GM21390 (cell line): ENCODE data around the gene CALN1.

Source experiments
- ATAC-seq: cut with Tn5 transposase; IDR thresholded peaks from one replicate; pipeline ENCODE4 v1.9.1; 2021; ENCODE audit not compliant: unreplicated experiment

Gene CALN1

DNA sequence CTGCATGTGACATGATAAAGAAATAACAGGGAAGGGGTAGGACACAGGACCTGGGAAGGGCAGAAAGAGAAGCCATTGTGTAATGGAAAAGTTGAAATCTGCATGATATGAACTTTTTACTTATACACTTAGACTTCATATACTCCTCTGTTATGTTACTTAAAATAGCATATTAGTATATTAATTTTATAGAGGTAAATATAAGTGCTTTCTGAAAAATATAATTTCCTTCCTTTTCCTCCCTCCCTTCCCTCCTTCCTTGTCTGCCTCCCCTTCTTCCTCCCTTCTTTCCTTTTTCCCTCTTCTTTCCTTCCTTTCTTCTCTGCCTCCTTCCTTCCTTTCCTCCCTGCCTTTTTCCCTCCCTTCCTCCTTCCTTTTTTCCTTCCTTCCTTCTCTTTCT lies 363.7 kb downstream of the CALN1 start:
- ATAC-seq: no peak

DNA sequence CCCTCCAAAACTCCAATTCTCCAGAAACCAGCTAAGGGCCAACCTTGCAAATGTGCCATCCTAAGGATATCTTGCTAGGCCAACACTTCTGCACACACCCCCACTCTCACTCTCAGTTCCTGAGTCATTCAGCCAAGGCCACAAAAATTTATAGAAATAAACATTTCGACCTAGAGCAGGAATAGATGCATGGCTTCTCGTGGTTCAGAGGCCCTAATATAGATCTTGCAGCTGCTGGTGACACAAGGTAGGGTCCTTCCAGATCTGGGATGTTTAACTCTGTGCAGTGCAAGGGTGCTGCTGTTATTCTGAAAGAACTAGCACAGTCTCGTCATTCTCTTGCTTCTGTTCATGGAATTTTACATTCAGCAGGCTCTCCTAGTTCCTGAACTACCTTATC lies 369.3 kb downstream of the CALN1 start:
- ATAC-seq: no peak

DNA sequence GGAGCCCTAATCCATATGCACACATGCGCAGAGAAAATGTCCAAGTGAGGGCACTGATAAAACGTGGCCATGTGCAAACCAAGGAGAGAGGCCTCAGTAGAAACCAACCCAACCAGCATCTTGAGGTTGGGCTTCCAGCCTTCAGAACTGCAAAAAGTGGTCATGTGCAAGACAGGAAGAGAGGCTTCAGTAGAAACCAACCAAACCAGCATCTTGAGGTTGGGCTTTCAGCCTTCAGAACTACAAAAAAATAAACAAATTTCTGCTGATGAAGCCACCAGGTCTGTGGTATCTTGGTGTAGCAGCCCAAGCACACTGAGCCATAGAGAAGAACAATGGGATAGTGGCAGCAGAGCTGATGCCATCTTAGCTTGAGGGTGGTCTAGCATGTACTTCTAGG lies 371.5 kb downstream of the CALN1 start:
- no peak for ATAC-seq

DNA sequence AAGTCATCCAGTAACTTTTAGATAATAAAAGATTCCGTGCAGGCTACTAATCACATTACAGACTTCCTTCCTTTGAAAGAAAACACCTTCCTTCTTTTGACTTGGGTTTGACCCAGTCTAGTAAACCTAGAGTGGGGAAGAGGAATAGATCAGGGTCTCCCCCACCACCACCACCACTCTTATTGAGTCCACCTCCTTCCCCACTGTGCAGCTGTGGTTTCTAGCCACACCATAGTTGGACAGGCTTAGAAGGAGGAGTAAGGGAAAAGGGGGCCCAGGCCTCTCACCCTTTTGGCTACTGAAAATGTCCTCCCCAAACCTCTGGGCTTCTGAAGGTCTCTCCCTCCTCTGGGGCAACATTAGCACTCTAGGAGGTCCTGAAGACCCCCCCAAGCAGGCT lies 372.7 kb downstream of the CALN1 start:
- ATAC-seq: no peak

DNA sequence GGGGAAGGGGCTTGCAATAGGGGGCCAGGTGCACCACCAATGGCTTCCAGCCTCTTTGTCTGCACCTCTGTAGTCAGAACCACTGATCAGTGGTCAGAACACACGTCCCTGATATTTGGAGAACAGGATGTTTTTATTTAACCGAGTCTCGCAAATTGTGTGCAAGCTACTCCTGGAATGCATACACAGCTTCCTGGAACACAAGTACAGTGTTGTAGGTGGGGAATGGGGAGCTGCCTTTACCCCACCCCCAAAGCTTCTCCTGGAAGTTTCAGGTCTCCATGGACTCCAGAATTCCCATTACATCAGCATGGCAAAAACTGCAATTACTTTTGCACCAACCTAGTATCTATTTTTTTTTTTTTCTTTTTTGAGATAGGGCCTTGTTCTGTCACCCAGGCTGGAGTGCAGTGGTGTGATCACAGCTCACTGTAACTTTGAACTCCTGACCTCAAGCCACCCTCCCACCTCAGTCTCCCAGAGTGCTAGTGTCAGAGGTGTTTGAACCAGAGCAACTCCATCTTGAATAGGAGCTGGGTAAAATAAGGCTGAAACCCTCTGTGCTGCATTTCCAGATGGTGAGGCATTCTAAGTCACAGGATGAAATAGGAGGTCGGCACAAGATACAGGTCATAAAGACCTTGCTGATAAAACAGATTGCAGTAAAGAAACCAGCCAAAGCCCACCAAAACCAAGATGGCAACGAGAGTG lies 374.0 kb downstream of the CALN1 start:
- no peak for ATAC-seq

DNA sequence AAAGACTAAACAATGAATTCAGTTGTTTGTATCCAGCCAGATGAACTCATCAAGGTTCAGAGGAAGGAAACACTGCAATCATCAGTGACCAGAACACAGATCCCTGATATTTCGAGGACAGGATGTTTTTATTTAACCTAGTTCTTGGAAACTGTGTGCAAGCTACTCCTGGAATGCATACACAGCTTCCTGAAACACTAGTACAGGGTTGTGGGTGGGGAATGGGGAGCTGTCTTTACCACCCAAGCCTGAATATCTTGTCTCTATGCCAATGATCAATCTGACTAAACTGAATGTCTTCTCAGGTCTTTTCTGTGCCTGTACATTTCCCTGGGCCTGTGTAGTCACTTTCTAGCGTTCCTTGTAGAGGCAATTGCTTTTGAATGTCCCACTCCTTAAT lies 374.6 kb downstream of the CALN1 start:
- no peak for ATAC-seq

DNA sequence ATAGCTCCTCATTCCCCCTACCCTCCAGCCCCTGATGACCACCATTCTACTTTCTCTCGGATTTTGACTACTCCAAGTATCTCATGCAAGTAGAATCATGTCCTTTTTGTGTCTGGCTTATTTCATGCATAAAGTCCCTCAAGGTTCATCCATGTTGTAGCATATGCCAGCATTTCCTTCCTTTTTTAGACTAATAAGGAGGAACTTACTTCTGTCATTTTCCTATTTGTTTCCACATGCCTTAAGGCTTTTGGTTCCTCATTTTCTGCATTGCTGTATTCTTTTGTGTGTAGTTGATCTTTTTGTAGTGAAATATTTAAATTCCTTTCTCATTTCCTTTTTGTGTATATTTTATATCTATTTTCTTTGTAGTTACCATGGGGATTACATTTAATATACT lies 376.9 kb downstream of the CALN1 start:
- ATAC-seq: no peak

DNA sequence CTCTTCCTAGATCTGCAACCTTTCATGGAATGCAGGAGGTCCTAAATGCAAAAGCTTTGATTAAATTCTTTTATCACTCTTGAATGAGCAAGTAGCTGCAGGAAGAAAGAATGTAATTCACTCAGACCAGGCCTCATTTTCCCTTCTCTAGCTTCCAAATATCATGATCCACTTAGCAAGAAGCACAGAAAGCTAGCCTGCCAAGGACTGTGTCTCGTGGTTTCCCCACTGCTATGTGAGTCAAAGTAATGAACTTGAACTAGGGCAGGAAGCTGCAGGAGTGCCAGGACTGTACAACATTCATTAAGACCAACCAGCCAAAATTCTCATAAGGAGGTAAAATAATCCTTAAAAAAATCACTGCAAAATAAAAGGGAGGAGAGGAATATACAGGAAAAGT lies 379.2 kb downstream of the CALN1 start:
- no peak for ATAC-seq

DNA sequence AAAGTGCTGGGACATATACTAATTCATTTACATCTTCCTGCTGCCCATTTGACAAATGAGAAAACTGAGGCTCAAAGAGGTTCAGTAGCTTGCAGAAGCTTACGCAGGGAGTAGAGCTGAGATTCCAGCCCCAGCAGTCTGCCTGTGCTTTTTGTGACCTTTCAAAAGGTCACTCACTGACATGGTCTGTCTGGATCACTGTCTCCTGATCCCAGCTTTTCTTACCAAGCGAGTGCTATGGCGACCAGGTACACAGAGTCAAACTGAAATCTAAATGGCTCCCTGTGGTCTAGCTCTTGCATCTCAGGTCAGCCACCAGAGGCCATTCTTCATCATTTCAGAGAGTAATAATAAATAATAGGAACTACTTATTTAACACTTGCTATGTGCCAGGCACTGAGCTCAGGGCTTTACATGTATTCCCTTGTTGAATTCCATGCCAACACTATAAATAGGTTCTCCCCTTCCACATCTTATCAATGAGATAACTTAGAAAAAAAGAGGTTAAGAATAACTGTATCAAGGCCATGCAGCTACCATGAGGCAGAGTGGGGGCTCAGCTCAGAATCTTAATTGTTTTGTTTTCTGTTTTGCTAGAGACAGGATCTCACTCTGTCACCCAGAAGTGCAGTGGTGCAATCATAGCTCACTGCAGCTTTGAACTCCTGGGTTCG lies 381.0 kb downstream of the CALN1 start:
- no peak for ATAC-seq

DNA sequence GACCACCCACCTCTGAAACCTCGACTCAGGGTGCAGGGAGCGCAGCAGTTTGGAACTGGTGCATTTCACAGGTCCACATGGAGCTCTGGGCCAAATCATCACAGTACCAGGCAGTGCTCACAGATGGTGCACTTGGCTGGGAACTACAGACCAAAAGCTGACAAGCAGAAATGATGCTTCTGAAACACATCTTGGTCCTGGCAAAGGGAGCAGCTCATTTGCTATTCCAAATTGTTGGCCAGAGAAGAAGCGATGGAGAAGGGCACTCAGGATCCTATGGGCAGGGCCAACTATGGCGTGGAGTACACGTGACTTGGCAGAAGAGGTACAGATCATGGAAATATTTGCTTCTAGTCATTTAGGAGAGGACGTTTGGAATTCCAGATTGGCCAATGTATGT lies 383.9 kb downstream of the CALN1 start:
- ATAC-seq: no peak

DNA sequence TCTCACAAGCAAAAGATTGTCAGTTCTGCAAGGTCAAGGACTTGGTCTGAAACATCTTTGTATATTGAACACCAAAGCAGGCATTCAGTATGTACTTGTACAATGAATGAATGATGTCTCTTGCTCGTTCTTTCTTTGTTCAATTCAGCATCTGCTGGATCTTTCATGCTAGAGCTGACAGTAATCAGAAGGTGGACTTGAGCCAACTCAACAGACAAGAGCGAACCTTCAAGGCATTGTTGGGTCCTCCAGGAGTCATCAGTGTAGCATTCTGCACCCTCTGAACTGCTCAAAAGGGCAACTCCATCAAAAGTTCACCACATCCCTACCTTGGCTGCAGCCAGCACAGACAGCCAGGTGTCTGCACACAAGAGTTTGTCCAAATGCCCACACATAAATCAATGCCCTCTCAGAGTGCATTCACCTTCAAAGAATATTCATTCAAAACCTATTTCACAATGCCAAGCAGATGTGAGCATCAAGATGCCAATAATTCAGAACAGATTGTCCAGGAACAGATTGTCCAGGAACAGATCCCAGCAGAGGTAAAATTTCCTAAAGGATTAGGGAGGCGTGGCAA lies 386.7 kb downstream of the CALN1 start:
- ATAC-seq: no peak

DNA sequence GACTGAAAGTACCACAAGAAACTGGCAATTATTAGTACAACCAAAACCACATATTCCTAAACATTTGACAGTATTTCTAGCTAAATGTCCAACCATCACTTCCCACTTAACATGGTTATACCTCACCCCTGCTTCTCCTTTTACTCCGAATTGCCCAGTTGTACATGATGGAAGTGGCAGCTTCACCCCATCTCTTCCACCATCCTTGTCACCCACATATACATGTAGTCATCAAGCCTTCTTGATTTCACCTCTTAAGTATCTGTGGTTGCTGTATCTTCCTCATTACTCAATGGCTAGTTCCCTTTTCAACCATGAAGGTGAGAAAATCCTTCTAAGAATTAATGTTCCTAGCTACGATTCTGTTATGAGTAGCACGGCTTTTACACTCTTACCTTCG lies 388.2 kb downstream of the CALN1 start:
- ATAC-seq: no peak

DNA sequence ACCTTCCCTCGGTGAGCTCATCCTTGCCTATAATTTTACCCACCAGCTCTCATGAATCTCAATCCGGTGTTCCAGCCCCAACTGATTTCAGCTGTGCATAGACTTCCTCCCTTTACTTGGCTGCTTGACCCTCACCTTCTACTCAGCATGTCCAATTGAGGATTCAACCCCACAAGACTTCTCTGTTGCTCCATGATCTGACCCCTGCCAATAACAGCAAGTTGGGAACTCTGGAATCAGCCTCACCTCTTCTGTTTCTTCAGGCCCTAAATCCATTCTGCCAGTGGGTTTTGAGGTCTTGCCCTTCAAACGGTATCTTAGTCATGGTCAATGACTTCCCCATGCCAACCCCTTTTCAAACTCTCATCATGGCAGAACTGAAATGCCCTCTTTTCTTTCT lies 390.4 kb downstream of the CALN1 start:
- ATAC-seq: no peak

DNA sequence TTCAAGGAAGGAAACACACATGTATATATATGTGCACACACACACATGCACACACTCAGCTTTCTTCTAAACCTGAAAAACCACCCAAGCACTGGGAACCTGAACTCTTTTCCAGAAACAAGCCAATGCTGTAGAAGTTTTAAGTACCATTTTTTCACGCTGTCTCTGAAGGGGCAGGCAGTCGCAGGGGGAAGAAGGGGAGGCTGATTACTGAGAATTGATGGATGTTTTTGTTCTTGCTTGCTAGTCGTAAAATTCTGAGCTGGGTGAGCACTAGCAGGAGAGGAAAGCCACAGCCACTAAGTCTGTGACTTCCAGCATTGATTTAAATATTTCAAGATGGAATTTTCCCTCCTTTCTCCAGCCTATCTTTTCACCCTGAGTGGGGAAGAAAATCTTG lies 391.8 kb downstream of the CALN1 start:
- no peak for ATAC-seq

DNA sequence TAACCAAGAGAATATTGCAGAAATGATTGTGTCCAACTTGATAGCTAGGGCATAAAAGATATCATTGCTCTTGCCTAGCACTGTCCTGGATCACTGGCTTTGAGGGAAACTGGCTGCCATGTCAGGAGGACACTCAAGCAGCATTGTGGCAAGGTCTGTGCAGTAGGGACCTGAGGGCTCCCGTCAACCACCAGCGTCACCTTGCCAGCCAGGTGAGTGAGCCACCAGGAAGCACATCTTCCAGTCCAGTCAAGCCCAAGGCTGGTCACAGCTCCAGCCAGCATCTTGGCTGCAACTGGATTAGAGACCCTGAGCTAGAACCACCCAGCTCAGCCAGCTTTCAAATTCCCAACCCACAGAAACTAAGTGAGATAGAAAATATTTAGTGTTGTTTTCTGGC lies 392.7 kb downstream of the CALN1 start:
- ATAC-seq: no peak

DNA sequence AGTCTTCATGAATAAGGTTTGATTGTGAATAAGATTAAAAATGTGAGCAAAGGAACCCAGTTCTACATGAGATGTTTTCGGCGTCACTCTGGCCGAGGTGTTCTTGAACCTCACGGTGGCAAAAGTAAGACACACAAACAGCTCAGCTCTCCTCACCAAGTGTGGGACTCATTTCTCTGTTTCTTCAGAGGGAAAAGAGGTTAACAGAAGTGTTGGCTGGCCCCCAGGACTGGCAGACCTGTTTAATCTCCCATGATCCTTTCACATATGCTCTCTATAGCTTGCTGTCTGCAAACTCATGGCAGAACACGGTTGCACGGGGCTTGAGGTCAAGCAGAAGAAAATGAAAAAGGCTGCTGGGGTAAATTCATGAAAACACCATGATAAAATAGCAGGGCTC lies 394.4 kb downstream of the CALN1 start:
- ATAC-seq: no peak

DNA sequence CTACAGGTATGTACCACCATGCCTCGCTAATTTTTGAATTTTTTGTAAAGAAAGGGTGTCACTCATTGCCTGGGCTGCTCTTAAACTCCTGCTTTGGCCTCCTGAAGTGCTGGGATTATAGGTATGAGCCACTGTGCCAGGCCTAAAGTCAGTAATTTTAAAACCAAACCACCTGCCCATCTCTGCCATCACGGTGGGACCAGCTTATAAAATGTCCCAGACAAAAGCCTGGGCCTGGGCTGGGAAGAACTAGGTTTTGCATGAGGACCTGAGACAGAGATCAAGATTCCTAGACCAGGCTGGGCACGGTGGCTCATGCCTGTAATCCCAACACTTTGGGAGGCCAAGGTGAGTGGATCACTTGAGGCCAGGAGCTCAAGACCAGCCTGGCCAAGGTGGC lies 395.6 kb downstream of the CALN1 start:
- ATAC-seq: no peak

DNA sequence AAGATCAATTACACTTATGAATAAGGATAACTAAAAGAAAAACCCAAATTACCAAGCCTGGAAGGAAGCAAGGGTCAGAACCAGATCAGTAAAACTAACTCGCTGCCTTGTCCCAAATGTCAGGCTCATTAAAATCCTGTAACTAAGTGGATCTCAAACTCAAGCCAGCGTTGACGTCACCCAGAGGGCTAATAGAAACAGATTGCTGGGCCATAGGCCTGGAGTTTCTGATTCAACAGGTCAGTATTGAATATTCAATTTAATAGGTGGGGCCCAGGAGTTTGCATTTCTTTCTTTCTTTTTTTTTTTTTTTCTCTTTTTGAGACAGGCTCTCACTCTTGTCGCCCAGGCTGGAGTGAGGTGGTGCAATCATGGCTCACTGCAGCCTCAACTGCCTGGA lies 397.0 kb downstream of the CALN1 start:
- no peak for ATAC-seq

DNA sequence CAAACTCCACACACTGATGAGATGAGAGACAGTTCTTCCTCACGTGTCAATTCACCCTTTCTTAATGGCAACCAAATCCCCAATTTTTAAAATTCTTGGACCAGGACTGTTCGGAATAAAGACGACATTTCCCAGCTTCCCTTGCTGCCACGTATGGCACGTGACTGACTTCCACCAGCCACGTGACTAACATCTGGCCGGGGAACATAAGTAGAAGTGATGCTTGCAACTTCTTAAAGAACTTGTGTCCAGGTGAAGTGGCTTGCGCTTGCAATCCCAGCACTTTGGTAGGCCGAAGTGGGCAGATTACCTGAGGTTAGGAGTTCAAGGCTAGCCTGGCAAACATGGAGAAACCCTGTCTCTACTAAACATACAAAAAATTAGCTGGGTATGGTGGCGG lies 405.1 kb downstream of the CALN1 start:
- ATAC-seq: no peak

DNA sequence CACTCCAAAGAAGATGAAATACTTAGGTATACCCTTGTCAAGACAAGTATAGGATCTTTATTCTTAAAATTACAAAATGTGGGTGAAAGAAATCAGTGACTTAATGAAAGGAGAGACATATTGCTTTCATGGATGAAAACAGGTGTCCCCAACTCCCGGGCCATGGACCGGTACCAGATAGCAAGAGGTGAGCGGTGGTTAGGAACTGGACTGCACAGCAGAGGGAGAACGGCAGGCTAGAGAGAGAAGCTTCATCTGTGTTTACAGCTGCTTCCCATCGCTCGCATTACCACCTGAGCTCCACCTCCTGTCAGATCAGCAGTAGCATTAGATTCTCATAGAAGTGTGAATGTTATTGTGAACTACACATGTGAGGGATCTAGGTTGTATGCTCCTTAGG lies 408.9 kb downstream of the CALN1 start:
- no peak for ATAC-seq

DNA sequence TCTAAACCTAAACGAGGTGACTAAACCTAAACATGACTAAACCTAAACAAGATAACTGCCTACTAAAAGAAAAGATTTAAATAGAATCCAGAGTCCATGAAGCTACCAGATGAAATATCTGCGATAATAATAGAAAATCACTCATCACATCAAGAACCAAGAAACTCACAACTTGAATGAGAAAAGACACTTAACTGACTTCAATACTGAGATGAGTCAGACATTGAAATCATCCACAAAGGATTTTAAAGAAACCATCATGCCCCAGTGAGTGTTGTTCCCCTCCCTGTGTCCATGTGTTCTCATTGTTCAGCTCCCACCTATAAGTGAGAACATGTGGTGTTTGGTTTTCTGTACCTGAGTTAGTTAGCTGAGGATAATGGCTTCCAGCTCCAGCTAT lies 416.0 kb downstream of the CALN1 start:
- no peak for ATAC-seq

DNA sequence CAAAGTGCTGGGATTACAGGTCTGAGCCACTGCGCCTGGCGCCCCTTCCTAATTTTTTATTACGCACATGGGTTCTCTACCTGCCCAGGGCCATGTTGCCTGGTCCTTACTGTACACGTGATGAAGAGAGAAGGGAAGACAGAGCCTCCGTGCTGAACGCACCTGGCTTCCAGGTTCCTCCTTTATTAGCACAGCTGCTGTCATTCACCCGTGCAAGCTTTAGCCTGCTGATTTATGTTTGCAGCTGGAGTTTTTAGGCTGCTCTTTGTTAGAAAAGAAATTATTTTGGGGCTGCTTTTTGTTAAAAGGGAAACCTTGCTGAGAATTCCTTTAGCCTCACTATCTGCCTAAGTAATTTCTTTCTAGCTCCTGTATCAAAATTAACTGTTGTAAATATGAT lies 417.0 kb downstream of the CALN1 start:
- no peak for ATAC-seq

DNA sequence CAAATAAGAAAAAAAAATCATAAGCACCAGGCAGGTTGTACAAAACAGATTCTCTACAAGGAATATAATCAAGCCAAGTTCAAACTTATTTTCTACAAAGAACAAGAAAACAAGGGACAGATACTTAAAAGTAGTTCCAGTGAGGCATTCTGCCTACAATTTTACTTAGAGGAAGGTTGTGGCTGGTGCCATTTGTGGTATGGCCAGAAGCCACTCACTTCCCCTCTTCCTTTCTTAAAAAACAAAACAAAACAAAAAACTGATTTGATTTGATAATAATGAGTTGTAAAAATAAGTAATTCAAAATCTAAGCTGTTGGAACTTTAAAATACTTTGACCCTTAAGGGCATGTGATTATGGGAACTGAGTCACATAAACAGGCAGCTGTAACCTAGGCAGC lies 420.6 kb downstream of the CALN1 start:
- ATAC-seq: no peak
